MM.1S (cell line): ENCODE results near the gene SLC6A19.

Source experiments
- DNase-seq: peaks from one replicate; pipeline ENCODE4 v3.0.0-alpha.2; 2015
- H2AFZ ChIP-seq: fragments of 300-600 bp; sonication (generic); 2 replicates; pipeline ENCODE4 v1.6.0; 2016; ENCODE audit warnings: antibody characterized with exemption, low read length
- H3F3A ChIP-seq: fragments of 300-600 bp; sonication (generic); 2 replicates; pipeline ENCODE4 v1.6.1; 2016; ENCODE audit warnings: mild to moderate bottlenecking, antibody characterized with exemption, low read length, moderate library complexity, mixed read lengths; ENCODE audit not compliant: insufficient read depth
- H3K27ac ChIP-seq: fragments of 300-600 bp; sonication (generic); 2 replicates; pipeline ENCODE4 v1.5.1; 2016; ENCODE audit warnings: mild to moderate bottlenecking, low read length
- H3K27me3 ChIP-seq: fragments of 300-600 bp; sonication (generic); replicated peaks from 2 replicates; pipeline ENCODE4 v1.6.0; 2016; ENCODE audit warnings: low read length; ENCODE audit not compliant: insufficient read depth
- H3K36me3 ChIP-seq: fragments of 300-600 bp; sonication (generic); replicated peaks from 2 replicates; pipeline ENCODE4 v1.6.1; 2016; ENCODE audit warnings: mild to moderate bottlenecking, low read length, mixed read lengths; ENCODE audit not compliant: insufficient read depth
- H3K4me1 ChIP-seq: fragments of 300-600 bp; sonication (generic); 2 replicates; pipeline ENCODE4 v1.6.1; 2016; ENCODE audit warnings: low read length, mixed read lengths
- H3K4me2 ChIP-seq: fragments of 300-600 bp; sonication (generic); 2 replicates; pipeline ENCODE4 v1.6.0; 2016; ENCODE audit warnings: low read depth, low read length
- H3K4me3 ChIP-seq: fragments of 300-600 bp; sonication (generic); 2 replicates; pipeline ENCODE4 v1.5.1; 2016; ENCODE audit warnings: low read length, mixed read lengths
- H3K79me2 ChIP-seq: fragments of 300-600 bp; sonication (generic); 2 replicates; pipeline ENCODE4 v1.6.1; 2016; ENCODE audit warnings: mixed run types, low read length, mixed read lengths
- H3K9ac ChIP-seq: fragments of 300-600 bp; sonication (generic); 2 replicates; pipeline ENCODE4 v1.6.1; 2016; ENCODE audit warnings: low read length, mixed read lengths
- H3K9me2 ChIP-seq: fragments of 300-600 bp; sonication (generic); replicated peaks from 2 replicates; pipeline ENCODE4 v1.6.1; 2016; ENCODE audit warnings: mild to moderate bottlenecking, low read length, mixed read lengths; ENCODE audit not compliant: insufficient read depth
- H3K9me3 ChIP-seq: fragments of 300-600 bp; sonication (generic); replicated peaks from 2 replicates; pipeline ENCODE4 v1.6.1; 2016; ENCODE audit warnings: mild to moderate bottlenecking, low read length, mixed read lengths; ENCODE audit not compliant: insufficient read depth
- H4K20me1 ChIP-seq: fragments of 300-600 bp; sonication (generic); 2 replicates; pipeline ENCODE4 v1.6.1; 2016; ENCODE audit warnings: mild to moderate bottlenecking, low read length, moderate library complexity, mixed read lengths; ENCODE audit not compliant: insufficient read depth
- CTCF ChIP-seq: fragments of 300-600 bp; sonication (generic); IDR thresholded peaks from 2 replicates; pipeline ENCODE4 v1.5.1; 2016; ENCODE audit warnings: antibody characterized with exemption, low read length, mixed read lengths
- EZH2 ChIP-seq: fragments of 300-600 bp; sonication (generic); optimal IDR thresholded peaks from 2 replicates; pipeline ENCODE3; 2017; ENCODE audit warnings: low read depth, mild to moderate bottlenecking, antibody characterized with exemption, low read length, mixed read lengths
- EZH2phosphoT487 ChIP-seq: fragments of 300-600 bp; sonication (generic); IDR thresholded peaks from 2 replicates; pipeline ENCODE4 v1.6.1; 2018; ENCODE audit warnings: antibody characterized with exemption, low read length

SLC6A19 gene

DNA sequence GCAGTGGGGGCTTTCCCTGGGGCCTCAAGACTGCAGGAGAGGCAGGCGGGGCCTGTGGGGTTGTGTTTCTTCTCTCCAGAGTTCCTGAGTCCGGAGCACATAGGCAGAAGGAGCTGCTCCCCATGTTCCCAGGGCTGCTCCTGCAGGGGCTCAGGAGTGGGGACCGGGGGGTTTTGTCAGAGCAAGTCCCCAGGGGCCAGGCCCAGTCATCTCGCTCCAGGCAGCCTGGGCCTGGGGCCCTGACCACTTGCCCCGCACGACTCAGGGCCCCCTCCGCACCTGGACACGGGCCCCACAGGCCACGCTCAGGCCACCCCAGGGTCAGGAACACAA lies 22.0 kb upstream of the SLC6A19 start:
- Histone ChIP-seq H3K27me3 (no peaks in the 10 kb centered on the region), H3K4me1 (0 out of 2 replicates have a peak, but pooled peaks cover 2% of the 10 kb centered on the region), H4K20me1 (no peaks in the 10 kb centered on the region), H3K27ac (no peak overlapping the region), H3K9me3 (no peaks in the 10 kb centered on the region), H3K4me2 (no peak overlapping the region), H3K9ac (no peak overlapping the region), H2AFZ (no peak overlapping the region), H3F3A (no peaks in the 10 kb centered on the region), H3K9me2 (no peaks in the 10 kb centered on the region), H3K79me2 (no peaks in the 10 kb centered on the region), H3K4me3 (no peak overlapping the region), H3K36me3 (no peaks in the 10 kb centered on the region)
- DNase-seq: no peak
- no peak for TF ChIP-seq EZH2phosphoT487

DNA sequence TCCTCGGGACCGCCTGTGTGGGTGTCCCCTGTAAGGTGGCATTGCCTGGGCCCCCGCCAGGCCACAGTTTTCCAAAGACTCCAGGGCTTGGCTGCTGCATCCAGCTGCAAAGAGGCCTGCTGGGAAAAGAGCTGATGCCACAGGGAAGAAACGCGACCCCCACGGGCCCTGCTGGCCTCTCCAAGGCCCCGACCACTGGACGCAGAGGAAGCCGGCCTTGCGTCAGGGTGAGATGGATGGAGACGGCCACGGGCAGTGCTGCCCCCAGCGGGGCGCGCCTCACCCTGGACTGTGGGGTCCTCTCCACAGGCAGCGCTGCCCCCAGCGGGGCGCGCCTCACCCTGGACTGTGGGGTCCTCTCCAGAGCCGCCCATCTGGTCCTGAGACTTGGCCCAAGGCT lies 21.3 kb upstream of the SLC6A19 start:
- Histone ChIP-seq H2AFZ (no peak overlapping the region), H3F3A (no peaks in the 10 kb centered on the region), H3K27ac (no peak overlapping the region), H3K9me3 (no peaks in the 10 kb centered on the region), H4K20me1 (no peaks in the 10 kb centered on the region), H3K9ac (no peak overlapping the region), H3K4me1 (no peaks in the 10 kb centered on the region), H3K4me2 (no peak overlapping the region), H3K9me2 (no peaks in the 10 kb centered on the region), H3K4me3 (no peak overlapping the region), H3K36me3 (no peaks in the 10 kb centered on the region), H3K27me3 (no peaks in the 10 kb centered on the region), H3K79me2 (no peaks in the 10 kb centered on the region)
- TF ChIP-seq EZH2phosphoT487 (no peak), EZH2 (no peak), CTCF (no peak)
- DNase-seq: no peak

DNA sequence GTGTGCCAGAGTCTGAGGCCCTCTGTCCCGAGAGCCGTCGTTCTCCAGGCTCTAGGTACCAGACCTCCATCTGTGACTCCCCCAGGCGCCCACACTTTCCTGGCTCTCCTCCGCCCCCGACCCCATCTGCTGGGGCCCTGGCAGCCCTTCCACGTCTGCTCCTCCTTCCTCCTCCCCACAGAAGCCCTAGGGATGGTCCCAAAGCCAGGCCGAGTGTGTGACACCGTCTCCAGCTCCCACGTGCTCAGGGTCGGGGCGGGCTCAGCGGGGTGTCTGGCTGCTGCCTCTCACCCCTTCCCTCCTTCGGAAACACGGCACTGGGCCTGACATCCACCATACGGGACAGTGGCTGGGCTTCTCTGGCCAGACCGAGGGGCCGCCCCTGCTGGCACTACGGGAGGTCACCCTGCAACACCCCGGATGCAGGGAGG lies 20.5 kb upstream of the SLC6A19 start:
- H3K9me3 ChIP-seq: no peaks in the 10 kb centered on the region
- TF ChIP-seq CTCF: no peak
- no peak for TF ChIP-seq EZH2phosphoT487
- no peak for TF ChIP-seq EZH2
- no peaks in the 10 kb centered on the region for H3K79me2 ChIP-seq
- H3K4me2 ChIP-seq: no peak overlapping the region
- H3F3A ChIP-seq: no peaks in the 10 kb centered on the region
- H3K27me3 ChIP-seq: no peaks in the 10 kb centered on the region
- no peak overlapping the region for H3K27ac ChIP-seq
- H3K4me1 ChIP-seq: no peaks in the 10 kb centered on the region
- H3K9me2 ChIP-seq: no peaks in the 10 kb centered on the region
- H2AFZ ChIP-seq: no peak overlapping the region
- H4K20me1 ChIP-seq: no peaks in the 10 kb centered on the region
- no peak overlapping the region for H3K4me3 ChIP-seq
- no peak overlapping the region for H3K9ac ChIP-seq
- no peaks in the 10 kb centered on the region for H3K36me3 ChIP-seq
- DNase-seq: no peak

DNA sequence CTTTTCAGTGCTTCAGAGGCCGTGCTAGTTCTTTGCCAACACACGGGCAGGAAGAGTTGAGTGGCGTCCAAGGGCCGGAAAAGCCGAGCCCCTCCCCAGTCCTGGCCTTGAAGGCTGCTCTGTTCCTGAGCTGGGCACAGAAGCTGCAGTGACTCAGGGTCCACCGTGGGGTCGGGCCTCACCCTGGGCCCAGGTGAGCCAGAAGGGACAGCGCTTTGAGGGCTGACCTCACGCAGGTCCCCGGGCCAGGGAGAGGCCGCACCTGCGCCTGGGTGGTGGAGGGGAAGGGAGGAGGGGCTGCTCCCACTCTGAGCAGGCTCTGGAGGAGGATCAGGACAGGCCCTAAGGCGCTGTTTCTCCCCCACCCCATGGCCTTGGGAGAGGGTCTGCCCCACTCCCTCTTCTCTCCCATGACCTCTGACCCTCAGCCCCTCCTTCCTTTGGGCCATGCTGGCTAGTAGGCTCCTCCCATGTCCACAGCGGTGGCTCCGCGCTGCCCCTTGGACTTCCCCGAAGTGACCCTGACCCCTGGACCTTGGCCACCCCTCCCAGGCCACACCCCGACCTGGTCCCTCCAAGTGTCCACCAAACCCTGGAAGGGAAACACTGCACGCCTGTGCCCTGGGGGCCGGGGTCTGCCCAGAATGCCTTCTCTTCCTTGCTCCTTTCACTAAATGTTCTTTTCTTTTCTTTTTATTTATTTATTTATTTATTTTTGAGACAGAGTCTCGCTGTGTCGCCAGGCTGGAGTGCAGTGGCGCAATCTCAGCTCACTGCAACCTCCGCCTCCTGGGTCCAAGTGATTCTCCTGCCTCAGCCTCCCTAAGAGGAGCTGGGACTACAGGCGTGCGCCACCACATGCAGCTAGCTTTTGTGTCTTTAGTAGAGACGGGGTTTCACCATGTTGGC lies 19.7 kb upstream of the SLC6A19 start:
- Histone ChIP-seq H4K20me1 (no peaks in the 10 kb centered on the region), H3K9me2 (no peaks in the 10 kb centered on the region), H3K9me3 (no peaks in the 10 kb centered on the region), H3K36me3 (no peaks in the 10 kb centered on the region), H3K4me1 (no peaks in the 10 kb centered on the region), H2AFZ (no peak overlapping the region), H3K9ac (no peak overlapping the region), H3F3A (no peaks in the 10 kb centered on the region), H3K4me3 (no peak overlapping the region), H3K27ac (no peak overlapping the region), H3K4me2 (no peak overlapping the region), H3K79me2 (no peaks in the 10 kb centered on the region), H3K27me3 (no peaks in the 10 kb centered on the region)
- TF ChIP-seq EZH2phosphoT487: no peak
- TF ChIP-seq CTCF: no peak
- no peak for TF ChIP-seq EZH2
- DNase-seq: no peak
